DND-41 (cell line): ENCODE data around the gene CSPG5.

ENCODE experiments used
- CTCF ChIP-seq: IDR thresholded peaks from 2 replicates; pipeline ENCODE4 v1.5.1; 2012; ENCODE audit warnings: borderline replicate concordance, low read length, moderate library complexity, mild to moderate bottlenecking; ENCODE audit not compliant: poor library complexity, severe bottlenecking; ENCODE audit errors: extremely low read depth
- EZH2 ChIP-seq: IDR thresholded peaks from 3 replicates; pipeline ENCODE4 v1.6.1; 2012; ENCODE audit warnings: borderline replicate concordance, low read depth, mild to moderate bottlenecking, moderate library complexity, low read length, inconsistent platforms; ENCODE audit not compliant: severe bottlenecking

- TF ChIP-seq CTCF (peak; percentile 75), EZH2 (no peak)
Measured at GRCh38 chr3:47513125-47513929, 65.3 kb downstream of the CSPG5 start, which contains the start of gene ELP6.
